Transverse colon (tissue), 4 donors: Measurements from ENCODE around the gene FCRL5. TPM values are rescaled to one million over a fixed set of nuclear protein-coding genes. Genes with fewer than 3 reads are reported as not detected.

ENCODE experiments used
- DNase-seq: peaks from one replicate; pipeline ENCODE4 v3.0.0-alpha.2; 2019
- H3K27ac ChIP-seq, 4 donors: fragments of 200-600 bp; sonication (generic); 2 replicates each; pipeline ENCODE4 v1.5.1; 2016 to 2018; ENCODE audit warnings: inconsistent platforms in 4 of 4
- H3K27me3 ChIP-seq: fragments of 200-600 bp; sonication (generic); 2 replicates; pipeline ENCODE4 v1.5.1; 2017; ENCODE audit warnings: inconsistent platforms
- H3K36me3 ChIP-seq, 4 donors: fragments of 200-600 bp; sonication (generic); 2 replicates each; pipeline ENCODE4 v1.5.1; 2017 to 2019; ENCODE audit warnings: inconsistent platforms in 4 of 4
- H3K4me1 ChIP-seq, 4 donors: fragments of 200-600 bp; sonication (generic); 2 replicates each; pipeline ENCODE4 v1.5.1; 2017 to 2020; ENCODE audit warnings: inconsistent platforms in 4 of 4
- H3K4me3 ChIP-seq, 4 donors: fragments of 200-600 bp; sonication (generic); 1 replicate in 1 of 4; 2 replicates in 3 of 4; pipeline versions ENCODE4 v1.5.1 to v1.6.1; 2017 to 2019; ENCODE audit warnings: inconsistent platforms in 4 of 4
- H3K9me3 ChIP-seq, 2 donors: fragments of 200-600 bp; sonication (generic); 2 replicates each; pipeline ENCODE4 v1.5.1; 2017 to 2019; ENCODE audit warnings: inconsistent platforms in 2 of 2
- EP300 ChIP-seq: sonication (generic); formaldehyde crosslinking; IDR thresholded peaks from one replicate; pipeline ENCODE4 v1.6.1; 2017; ENCODE audit warnings: antibody characterized with exemption, low read depth
- POLR2A ChIP-seq: fragments of 450-650 bp; IDR thresholded peaks from one replicate; pipeline ENCODE4 v1.6.1; 2016; ENCODE audit warnings: antibody characterized with exemption, mild to moderate bottlenecking, moderate library complexity
- POLR2AphosphoS5 ChIP-seq, 3 donors: sonication (generic); formaldehyde crosslinking; IDR thresholded peaks; one replicate each; pipeline ENCODE4 v1.6.1; 2016; ENCODE audit warnings: antibody characterized with exemption in 3 of 3
- WGBS, 2 donors: methylation state at CpG; one replicate each; pipeline ENCODE4 v1.1.5; 2018; ENCODE audit warnings: low coverage in 1 of 2; 5-methylcytosine and 5-hydroxymethylcytosine counted together
- in situ Hi-C, 4 donors: fragments of 200-750 bp; cut with MboI; loops; one replicate each; pipeline versions ENCODE4 v1.15.0 to v1.15.1; 2017; ENCODE audit warnings: low sequenced_read_pairs in 3 of 4, low pct_ligation_motif_present in 1 of 4, low pct_unique_long_range_greater_than_20kb in 1 of 4
- intact Hi-C: fragments of 100-400 bp; cut with DNase I; formaldehyde crosslinking; loops from one replicate; pipeline ENCODE4 v1.15.1; 2023; ENCODE audit warnings: low total_unique reads
- total RNA-seq, 4 donors: library from RNA; depleted of rRNA; stranded (reverse); fragments of >200 nt; gene quantifications; one replicate each; pipeline ENCODE4 v1.1.0, GENCODE V29; 2016
- TF ChIP-seq, protein P1 (sequence below), 5 experiments: fragments of 200-600 bp in 3 of 5; fragments of 450-650 bp in 2 of 5; sonication (generic) in 3 of 5; IDR thresholded peaks; 1 replicate in 2 of 5; 2 replicates in 3 of 5; pipeline ENCODE4 v1.5.1; 2016 to 2017; ENCODE audit warnings: antibody characterized with exemption in 5 of 5, inconsistent platforms in 3 of 5, mild to moderate bottlenecking in 2 of 5, moderate library complexity in 1 of 5

FCRL5 gene
- total RNA-seq, 4 donors from 2014 or later, result 0.20 to 28.7 (median 1.2) TPM

DNA sequence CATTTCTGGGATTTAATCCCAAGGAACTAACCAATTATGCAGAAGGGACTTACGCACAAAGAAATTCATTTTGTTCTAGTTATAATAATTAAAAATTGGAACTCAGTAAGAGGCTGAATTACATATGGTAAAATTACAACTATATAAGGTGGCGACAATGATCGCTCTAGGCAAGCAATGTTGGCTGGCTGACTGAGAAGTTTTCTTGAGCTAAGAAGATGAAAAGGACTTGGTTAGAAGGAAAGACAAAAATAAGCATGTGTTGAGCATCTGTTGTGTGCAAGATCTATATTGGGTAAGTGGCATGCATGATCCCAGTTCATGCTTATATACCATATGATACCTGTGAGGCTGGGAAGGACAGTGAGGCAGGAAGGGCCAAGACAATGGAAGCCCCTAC is 80.8 kb downstream of the FCRL5 start:
- in situ Hi-C loops, result no loop called here
- Histone ChIP-seq H3K4me1 (peaks cover 0 to 20% (median 4%) of the 10 kb centered on the region in 4 donors), H3K27me3 (no peaks in the 10 kb centered on the region), H3K27ac (peak overlapping the region in 3 of 4 donors; percentile 30 to 67 (median 60)), H3K36me3 (no peaks in the 10 kb centered on the region), H3K9me3 (no peaks in the 10 kb centered on the region), H3K4me3 (no peak overlapping the region)
- intact Hi-C loops, result no loop called here
- WGBS, 2 donors, result 98% methylated on average over 3 of the region's 3 CpGs
- TF ChIP-seq, protein P1, sequence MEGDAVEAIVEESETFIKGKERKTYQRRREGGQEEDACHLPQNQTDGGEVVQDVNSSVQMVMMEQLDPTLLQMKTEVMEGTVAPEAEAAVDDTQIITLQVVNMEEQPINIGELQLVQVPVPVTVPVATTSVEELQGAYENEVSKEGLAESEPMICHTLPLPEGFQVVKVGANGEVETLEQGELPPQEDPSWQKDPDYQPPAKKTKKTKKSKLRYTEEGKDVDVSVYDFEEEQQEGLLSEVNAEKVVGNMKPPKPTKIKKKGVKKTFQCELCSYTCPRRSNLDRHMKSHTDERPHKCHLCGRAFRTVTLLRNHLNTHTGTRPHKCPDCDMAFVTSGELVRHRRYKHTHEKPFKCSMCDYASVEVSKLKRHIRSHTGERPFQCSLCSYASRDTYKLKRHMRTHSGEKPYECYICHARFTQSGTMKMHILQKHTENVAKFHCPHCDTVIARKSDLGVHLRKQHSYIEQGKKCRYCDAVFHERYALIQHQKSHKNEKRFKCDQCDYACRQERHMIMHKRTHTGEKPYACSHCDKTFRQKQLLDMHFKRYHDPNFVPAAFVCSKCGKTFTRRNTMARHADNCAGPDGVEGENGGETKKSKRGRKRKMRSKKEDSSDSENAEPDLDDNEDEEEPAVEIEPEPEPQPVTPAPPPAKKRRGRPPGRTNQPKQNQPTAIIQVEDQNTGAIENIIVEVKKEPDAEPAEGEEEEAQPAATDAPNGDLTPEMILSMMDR (IDR thresholded peaks at IDR 0.05), result no peak
- TF ChIP-seq POLR2AphosphoS5 (IDR thresholded peaks at IDR 0.05), result no peak
- no peak for DNase-seq

DNA sequence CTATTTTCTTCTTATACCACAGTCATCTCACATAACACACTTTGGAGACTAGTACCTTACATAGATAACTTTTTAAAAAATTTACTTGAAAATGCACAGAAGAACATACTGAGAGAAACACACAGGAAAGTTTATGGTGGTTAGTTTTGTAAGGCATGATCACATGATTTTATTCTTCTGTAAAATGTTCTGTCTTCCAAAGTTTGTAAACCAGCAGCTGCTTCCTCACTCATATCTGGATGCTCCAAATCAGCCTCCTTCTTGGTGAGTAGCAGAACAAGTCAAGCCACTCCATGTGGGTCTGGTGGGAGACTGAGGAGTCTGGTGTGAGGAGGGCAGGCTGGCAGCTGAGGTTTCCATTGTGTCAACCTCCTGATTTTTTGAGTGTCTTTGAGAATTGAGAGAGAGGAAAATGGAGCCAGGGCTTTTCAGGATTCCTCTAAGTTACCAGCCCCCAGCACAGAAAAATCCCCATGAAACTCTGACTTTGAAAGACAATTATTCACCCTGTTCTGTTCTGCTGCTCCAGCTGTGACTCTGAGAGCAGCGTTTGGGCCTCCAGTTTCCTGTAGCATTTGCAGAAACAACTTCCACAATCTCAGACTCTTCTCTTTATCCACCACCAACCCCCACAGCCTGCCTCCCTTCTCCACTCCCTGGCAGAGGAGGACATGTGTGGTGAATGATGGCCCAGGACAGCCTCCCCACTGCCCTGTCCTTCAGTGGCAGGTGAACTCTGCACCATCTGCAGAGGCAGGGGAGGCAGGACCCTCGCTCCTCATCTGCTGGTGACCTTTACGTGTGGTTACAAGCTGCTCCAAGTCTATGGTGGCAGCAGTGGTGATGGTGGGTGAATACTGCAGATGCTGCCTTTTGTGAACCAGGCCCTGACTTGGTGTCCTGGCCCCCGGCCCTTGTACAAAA is 82.3 kb downstream of the FCRL5 start:
- TF ChIP-seq EP300 (no peak), POLR2A (no peak), POLR2AphosphoS5 (IDR thresholded peaks at IDR 0.05) (no peak)
- TF ChIP-seq, protein P1 (IDR thresholded peaks at IDR 0.05), result no peak
- no peaks in the 10 kb centered on the region for H3K27me3 ChIP-seq
- WGBS, 2 donors, result 67 to 78% methylated on average over 1 to 4 of the region's 4 CpGs
- H3K36me3 ChIP-seq, result no peaks in the 10 kb centered on the region
- DNase-seq, result no peak
- H3K4me3 ChIP-seq, result no peak overlapping the region
- intact Hi-C loops (no loop called here), in situ Hi-C loops (no loop called here)
- peaks cover 0 to 20% (median 4%) of the 10 kb centered on the region in 4 donors for H3K4me1 ChIP-seq
- no peaks in the 10 kb centered on the region for H3K9me3 ChIP-seq
- H3K27ac ChIP-seq, result no peak overlapping the region

DNA sequence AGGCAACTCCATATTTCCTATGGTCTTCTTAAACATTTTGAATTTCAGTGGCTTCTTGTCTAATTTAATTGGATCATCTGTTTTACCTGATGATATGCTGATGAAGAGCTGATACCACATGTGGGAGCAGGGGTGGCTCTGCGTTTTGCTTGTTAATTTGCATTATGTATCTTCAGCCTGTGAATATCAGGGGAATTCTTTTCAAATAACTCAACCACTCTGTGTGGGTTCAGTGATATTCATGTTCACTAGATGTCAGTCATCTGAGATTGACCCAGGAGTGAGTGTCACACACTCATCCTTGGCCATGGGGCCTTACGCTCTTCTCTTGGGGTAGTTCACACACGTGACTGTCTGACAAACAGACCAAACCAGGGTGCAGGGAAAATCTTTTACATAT is 83.0 kb downstream of the FCRL5 start:
- intact Hi-C loops (no loop called here), in situ Hi-C loops (no loop called here)
- H3K27ac ChIP-seq, result no peak overlapping the region
- H3K9me3 ChIP-seq, result no peaks in the 10 kb centered on the region
- H3K4me1 ChIP-seq, result peaks cover 0 to 20% (median 4%) of the 10 kb centered on the region in 4 donors
- H3K27me3 ChIP-seq, result no peaks in the 10 kb centered on the region
- H3K4me3 ChIP-seq, result no peak overlapping the region
- 80 to 94% methylated on average over 3 of the region's 3 CpGs for WGBS, 2 donors
- TF ChIP-seq EP300 (no peak), POLR2AphosphoS5 (IDR thresholded peaks at IDR 0.05) (no peak), POLR2A (no peak)
- TF ChIP-seq, protein P1 (IDR thresholded peaks at IDR 0.05), result no peak
- no peaks in the 10 kb centered on the region for H3K36me3 ChIP-seq
- DNase-seq, result no peak

DNA sequence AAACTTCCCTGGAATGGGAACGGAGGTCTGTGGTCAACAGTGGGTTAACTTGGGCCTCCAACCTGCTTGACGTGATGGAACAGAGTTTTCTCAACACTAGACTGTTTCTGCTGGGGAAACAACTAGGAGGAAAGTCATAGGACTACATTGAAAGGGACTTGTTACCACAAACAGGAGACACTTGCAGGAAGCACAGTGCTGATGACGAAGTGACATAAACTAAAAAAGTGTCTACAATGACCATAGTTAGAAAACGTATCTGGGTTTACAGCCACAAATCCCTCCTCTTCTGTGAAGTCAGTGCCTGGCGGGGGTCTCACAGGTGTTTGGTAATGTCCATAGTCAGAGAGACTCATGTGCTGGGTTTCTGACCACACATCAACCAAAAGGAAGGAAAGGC is 86.3 kb downstream of the FCRL5 start:
- intact Hi-C loops, result no loop called here
- no peaks in the 10 kb centered on the region for H3K4me1 ChIP-seq
- no peak overlapping the region for H3K4me3 ChIP-seq
- DNase-seq, result no peak
- H3K27ac ChIP-seq, result no peak overlapping the region
- no peaks in the 10 kb centered on the region for H3K27me3 ChIP-seq
- H3K9me3 ChIP-seq, result no peaks in the 10 kb centered on the region
- H3K36me3 ChIP-seq, result no peaks in the 10 kb centered on the region
- in situ Hi-C loops, result no loop called here
- TF ChIP-seq POLR2AphosphoS5 (IDR thresholded peaks at IDR 0.05), result no peak
- TF ChIP-seq EP300, result no peak
- TF ChIP-seq, protein P1 (IDR thresholded peaks at IDR 0.05), result no peak
- no peak for TF ChIP-seq POLR2A
- WGBS, 2 donors, result 71 to 74% methylated on average over 5 of the region's 5 CpGs

Other genes with a start within 250 kb of the FCRL5 start
- not detected for gene FCRL4, start 45.6 kb upstream of the FCRL5 start, total RNA-seq
- 1 to 10 TPM in 2 of 4 donors, not detected in 2; 4.0 to 4.9 TPM for gene FCRL3, start 148.3 kb upstream of the FCRL5 start, total RNA-seq
- 10 to 100 TPM in 1 of 4 donors, under 1 TPM in 2, not detected in 1; 0.37 to 10.8 (median 0.41) TPM for gene FCRL2, start 224.6 kb upstream of the FCRL5 start, total RNA-seq